ENCODE results near the gene PKNOX1.
A peak's percentile ranks its signal among the peaks of the same experiment; 100 is the strongest.
"Not testable (repeated sequence)": the region's sequence is repeated elsewhere in the genome, so short reads cannot be mapped to it uniquely, and the experiment has no call there.

PKNOX1 gene

GRCh38 chr21:43034826-43035225 lies 60.5 kb downstream of the PKNOX1 start:
- TF ChIP-seq ZNF8 (CRISPR knock-in tag; IDR thresholded peaks at IDR 0.05) (no peak), ISL1 (CRISPR knock-in tag; IDR thresholded peaks at IDR 0.05) (no peak), ESRRG (CRISPR knock-in tag; IDR thresholded peaks at IDR 0.05) (no peak), OSR1 (CRISPR knock-in tag; IDR thresholded peaks at IDR 0.05) (no peak)
- no peak for ATAC-seq

GRCh38 chr21:43036889-43037288 lies 62.5 kb downstream of the PKNOX1 start:
- ATAC-seq: not testable (repeated sequence)

GRCh38 chr21:43037918-43038658 lies 63.7 kb downstream of the PKNOX1 start:
- not testable (repeated sequence) for ATAC-seq

- not testable (repeated sequence) for ATAC-seq
Measured at GRCh38 chr21:43038659-43039044, 64.3 kb downstream of the PKNOX1 start.

GRCh38 chr21:43042169-43042568 lies 67.8 kb downstream of the PKNOX1 start:
- not testable (repeated sequence) for ATAC-seq

- ATAC-seq: not testable (repeated sequence)
Measured at GRCh38 chr21:43043291-43043690, 68.9 kb downstream of the PKNOX1 start.

GRCh38 chr21:43044547-43044946 lies 70.2 kb downstream of the PKNOX1 start:
- not testable (repeated sequence) for ATAC-seq

GRCh38 chr21:43045165-43045875 lies 71.0 kb downstream of the PKNOX1 start:
- peak; percentile 34; the same call in 2 of the 3 replicates for ATAC-seq

- ATAC-seq: peak; percentile 24; the same call in 1 of the 3 replicates
Measured at GRCh38 chr21:43045876-43046821, 71.8 kb downstream of the PKNOX1 start.

GRCh38 chr21:43053112-43053511 lies 78.8 kb downstream of the PKNOX1 start:
- ATAC-seq: not testable (repeated sequence)

GRCh38 chr21:43062955-43063664 lies 88.7 kb downstream of the PKNOX1 start:
- not testable (repeated sequence) for ATAC-seq

- peak; percentile 44; the same call in 2 of the 3 replicates for ATAC-seq
Measured at GRCh38 chr21:43064265-43064917, 90.0 kb downstream of the PKNOX1 start.

GRCh38 chr21:43065991-43066390 lies 91.6 kb downstream of the PKNOX1 start:
- not testable (repeated sequence) for ATAC-seq

- not testable (repeated sequence) for ATAC-seq
Measured at GRCh38 chr21:43066690-43067089, 92.3 kb downstream of the PKNOX1 start.

- not testable (repeated sequence) for ATAC-seq
Measured at GRCh38 chr21:43068065-43068464, 93.7 kb downstream of the PKNOX1 start.

GRCh38 chr21:43069682-43070081 lies 95.3 kb downstream of the PKNOX1 start:
- not testable (repeated sequence) for ATAC-seq

GRCh38 chr21:43072742-43073141 lies 98.4 kb downstream of the PKNOX1 start:
- not testable (repeated sequence) for ATAC-seq

- ATAC-seq: peak; percentile 33; the same call in 2 of the 3 replicates
Measured at GRCh38 chr21:43074401-43075169, 100.2 kb downstream of the PKNOX1 start.
